OCI-LY1 (cell line): ENCODE data around the gene HIPK1.

Source experiments
- H2AFZ ChIP-seq: fragments of 200-600 bp; sonication (generic), shearing (Covaris generic); 2 replicates; pipeline ENCODE4 v1.6.0; 2014; ENCODE audit warnings: antibody characterized with exemption, mild to moderate bottlenecking, low read length
- H3F3A ChIP-seq: fragments of 200-600 bp; sonication (generic), shearing (Covaris generic); 2 replicates; pipeline ENCODE4 v1.6.0; 2014; ENCODE audit warnings: mild to moderate bottlenecking, antibody characterized with exemption, low read length, moderate library complexity; ENCODE audit not compliant: insufficient read depth
- H3K27ac ChIP-seq: fragments of 200-600 bp; sonication (generic); 2 replicates; pipeline ENCODE4 v1.5.1; 2014; ENCODE audit warnings: low read length, mixed run types, mild to moderate bottlenecking, low read depth; ENCODE audit not compliant: poor library complexity, severe bottlenecking
- H3K27me3 ChIP-seq: fragments of 200-600 bp; sonication (generic); 2 replicates; pipeline ENCODE4 v1.6.0; 2014; ENCODE audit warnings: antibody characterized with exemption, mild to moderate bottlenecking, low read length, moderate library complexity; ENCODE audit not compliant: insufficient read depth
- H3K36me3 ChIP-seq: fragments of 200-600 bp; sonication (generic); 2 replicates; pipeline ENCODE4 v1.6.1; 2014; ENCODE audit warnings: mild to moderate bottlenecking, antibody characterized with exemption, low read length, moderate library complexity, mixed read lengths; ENCODE audit not compliant: insufficient read depth
- H3K4me1 ChIP-seq: fragments of 200-600 bp; sonication (generic); 2 replicates; pipeline ENCODE4 v1.5.1; 2014; ENCODE audit warnings: mild to moderate bottlenecking, low read length, moderate library complexity; ENCODE audit not compliant: insufficient read depth, severe bottlenecking
- H3K4me2 ChIP-seq: fragments of 200-600 bp; sonication (generic), shearing (Covaris generic); 2 replicates; pipeline ENCODE4 v1.6.1; 2014; ENCODE audit warnings: low read length
- H3K4me3 ChIP-seq: fragments of 200-600 bp; sonication (generic); 2 replicates; pipeline ENCODE4 v1.5.1; 2014; ENCODE audit warnings: low read length, low read depth, mild to moderate bottlenecking, mixed read lengths; ENCODE audit not compliant: poor library complexity, severe bottlenecking
- H3K79me2 ChIP-seq: fragments of 200-600 bp; shearing (Covaris generic); 2 replicates; pipeline ENCODE4 v1.6.1; 2016; ENCODE audit warnings: mixed run types, low read length, mixed read lengths; ENCODE audit not compliant: insufficient read depth
- H3K9ac ChIP-seq: fragments of 200-600 bp; sonication (generic), shearing (Covaris generic); 2 replicates; pipeline ENCODE4 v1.6.1; 2014; ENCODE audit warnings: mild to moderate bottlenecking, low read length, mixed read lengths
- H3K9me2 ChIP-seq: fragments of 200-600 bp; sonication (generic), shearing (Covaris generic); 2 replicates; pipeline ENCODE4 v1.6.1; 2014; ENCODE audit warnings: low read depth, mild to moderate bottlenecking, low read length, mixed read lengths
- H3K9me3 ChIP-seq: fragments of 200-600 bp; shearing (Covaris generic); 2 replicates; pipeline ENCODE4 v1.6.1; 2014; ENCODE audit warnings: low read length, mixed read lengths
- H4K20me1 ChIP-seq: fragments of 200-600 bp; sonication (generic), shearing (Covaris generic); 2 replicates; pipeline ENCODE4 v1.6.0; 2016; ENCODE audit warnings: mild to moderate bottlenecking, low read length; ENCODE audit not compliant: insufficient read depth
- EZH2 ChIP-seq: fragments of 200-600 bp; sonication (generic), shearing (Covaris generic); IDR thresholded peaks from 2 replicates; pipeline ENCODE4 v1.8.0; 2017; ENCODE audit warnings: borderline replicate concordance, mixed run types, mild to moderate bottlenecking, antibody characterized with exemption, low read length, moderate library complexity, mixed read lengths
- TF ChIP-seq, protein P1 (sequence below): fragments of 200-600 bp; sonication (generic), shearing (Covaris generic); IDR thresholded peaks from 2 replicates; pipeline ENCODE4 v1.5.1; 2017; ENCODE audit warnings: mild to moderate bottlenecking, antibody characterized with exemption, low read length, moderate library complexity, mixed read lengths

HIPK1 gene

DNA sequence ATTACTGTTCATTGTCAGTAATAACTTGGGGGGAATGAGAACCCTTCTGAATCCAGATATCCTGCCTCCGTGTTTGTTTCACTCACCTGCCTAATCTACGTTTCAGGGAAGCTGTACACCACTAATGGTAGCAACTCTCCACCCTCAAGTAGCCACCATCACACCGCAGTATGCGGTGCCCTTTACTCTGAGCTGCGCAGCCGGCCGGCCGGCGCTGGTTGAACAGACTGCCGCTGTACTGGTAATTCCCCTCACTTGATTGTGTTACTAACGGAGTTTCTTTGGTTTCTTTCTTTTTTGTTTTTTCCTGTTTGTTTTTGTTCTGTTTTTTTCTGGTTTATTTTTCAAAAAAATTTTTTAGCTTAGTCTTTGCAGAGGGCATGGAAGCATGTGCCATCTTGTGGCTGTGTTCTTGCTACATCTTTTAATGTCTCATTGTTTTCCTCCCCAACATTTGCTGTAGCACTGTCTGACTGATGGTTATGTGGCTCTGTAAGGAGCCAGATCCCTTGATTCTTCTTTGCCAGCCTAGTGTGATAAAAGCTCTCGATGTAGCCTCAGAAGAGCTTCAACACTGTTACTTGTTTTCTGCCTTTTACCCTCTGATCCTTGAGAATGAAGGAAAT is 34.3 kb downstream of the HIPK1 start:
- Histone ChIP-seq H3K79me2 (no peaks in the 10 kb centered on the region), H3K9me3 (no peaks in the 10 kb centered on the region), H3K4me3 (no peak overlapping the region), H3K9me2 (no peaks in the 10 kb centered on the region), H4K20me1 (no peaks in the 10 kb centered on the region), H3K4me1 (no peaks in the 10 kb centered on the region), H3K27me3 (no peaks in the 10 kb centered on the region), H2AFZ (no peak overlapping the region), H3K9ac (no peak overlapping the region), H3F3A (no peaks in the 10 kb centered on the region), H3K4me2 (no peak overlapping the region), H3K36me3 (peaks cover 89% of the 10 kb centered on the region), H3K27ac (no peak overlapping the region)
- no peak for TF ChIP-seq EZH2
- TF ChIP-seq, protein P1, sequence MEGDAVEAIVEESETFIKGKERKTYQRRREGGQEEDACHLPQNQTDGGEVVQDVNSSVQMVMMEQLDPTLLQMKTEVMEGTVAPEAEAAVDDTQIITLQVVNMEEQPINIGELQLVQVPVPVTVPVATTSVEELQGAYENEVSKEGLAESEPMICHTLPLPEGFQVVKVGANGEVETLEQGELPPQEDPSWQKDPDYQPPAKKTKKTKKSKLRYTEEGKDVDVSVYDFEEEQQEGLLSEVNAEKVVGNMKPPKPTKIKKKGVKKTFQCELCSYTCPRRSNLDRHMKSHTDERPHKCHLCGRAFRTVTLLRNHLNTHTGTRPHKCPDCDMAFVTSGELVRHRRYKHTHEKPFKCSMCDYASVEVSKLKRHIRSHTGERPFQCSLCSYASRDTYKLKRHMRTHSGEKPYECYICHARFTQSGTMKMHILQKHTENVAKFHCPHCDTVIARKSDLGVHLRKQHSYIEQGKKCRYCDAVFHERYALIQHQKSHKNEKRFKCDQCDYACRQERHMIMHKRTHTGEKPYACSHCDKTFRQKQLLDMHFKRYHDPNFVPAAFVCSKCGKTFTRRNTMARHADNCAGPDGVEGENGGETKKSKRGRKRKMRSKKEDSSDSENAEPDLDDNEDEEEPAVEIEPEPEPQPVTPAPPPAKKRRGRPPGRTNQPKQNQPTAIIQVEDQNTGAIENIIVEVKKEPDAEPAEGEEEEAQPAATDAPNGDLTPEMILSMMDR, result peak; percentile 44

DNA sequence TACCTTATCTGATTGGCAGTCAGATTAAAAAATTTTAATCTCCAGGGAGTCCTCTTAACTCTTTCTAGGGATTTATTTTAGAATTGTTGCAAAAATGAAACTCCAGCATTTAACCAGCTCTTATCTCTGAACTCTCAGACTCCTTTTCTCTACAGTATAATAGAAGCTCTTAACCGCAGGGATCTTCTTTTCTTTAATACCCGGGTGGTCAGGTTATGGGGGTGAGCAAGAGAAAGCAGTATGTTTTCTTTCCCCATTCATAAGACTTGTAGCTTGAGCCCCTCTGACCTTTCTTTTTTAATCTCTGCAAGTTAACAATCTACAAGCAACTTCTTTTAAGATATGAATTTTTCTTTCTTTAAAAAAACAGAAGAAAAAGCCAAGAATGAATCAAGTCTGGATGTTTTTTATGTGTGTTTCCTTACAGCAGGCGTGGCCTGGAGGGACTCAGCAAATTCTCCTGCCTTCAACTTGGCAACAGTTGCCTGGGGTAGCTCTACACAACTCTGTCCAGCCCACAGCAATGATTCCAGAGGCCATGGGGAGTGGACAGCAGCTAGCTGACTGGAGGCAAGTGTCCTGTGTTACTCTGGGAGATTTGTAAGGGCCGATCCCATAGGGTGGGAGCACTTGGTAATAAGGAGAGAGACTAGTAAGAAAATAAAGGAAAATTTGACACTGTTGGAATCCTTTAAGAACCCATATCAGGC is 36.7 kb downstream of the HIPK1 start:
- no peak overlapping the region for H3K9ac ChIP-seq
- no peaks in the 10 kb centered on the region for H3F3A ChIP-seq
- H2AFZ ChIP-seq, result no peak overlapping the region
- H3K27ac ChIP-seq, result no peak overlapping the region
- H3K4me2 ChIP-seq, result no peak overlapping the region
- H3K4me3 ChIP-seq, result no peak overlapping the region
- peaks cover 92% of the 10 kb centered on the region for H3K36me3 ChIP-seq
- no peaks in the 10 kb centered on the region for H3K79me2 ChIP-seq
- TF ChIP-seq, protein P1, result no peak
- no peak for TF ChIP-seq EZH2
- no peaks in the 10 kb centered on the region for H3K9me3 ChIP-seq
- no peaks in the 10 kb centered on the region for H3K9me2 ChIP-seq
- H3K4me1 ChIP-seq, result no peaks in the 10 kb centered on the region
- no peaks in the 10 kb centered on the region for H3K27me3 ChIP-seq
- H4K20me1 ChIP-seq, result no peaks in the 10 kb centered on the region

DNA sequence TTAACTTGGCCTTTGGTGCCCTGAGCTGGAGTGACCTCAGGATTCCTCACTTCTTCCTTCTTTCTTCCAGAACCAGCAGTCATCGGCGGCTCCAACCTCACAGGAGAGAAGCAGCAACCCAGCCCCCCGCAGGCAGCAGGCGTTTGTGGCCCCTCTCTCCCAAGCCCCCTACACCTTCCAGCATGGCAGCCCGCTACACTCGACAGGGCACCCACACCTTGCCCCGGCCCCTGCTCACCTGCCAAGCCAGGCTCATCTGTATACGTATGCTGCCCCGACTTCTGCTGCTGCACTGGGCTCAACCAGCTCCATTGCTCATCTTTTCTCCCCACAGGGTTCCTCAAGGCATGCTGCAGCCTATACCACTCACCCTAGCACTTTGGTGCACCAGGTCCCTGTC is 43.8 kb downstream of the HIPK1 start:
- no peak overlapping the region for H3K9ac ChIP-seq

More for the DNA sequence above, 43.8 kb downstream of the HIPK1 start:
- Histone ChIP-seq H3K27me3 (no peaks in the 10 kb centered on the region), H3K4me1 (no peaks in the 10 kb centered on the region), H3K79me2 (no peaks in the 10 kb centered on the region), H3K9me3 (no peaks in the 10 kb centered on the region), H3K4me2 (no peak overlapping the region), H3K36me3 (peaks cover 71% of the 10 kb centered on the region), H3K9me2 (no peaks in the 10 kb centered on the region), H3F3A (no peaks in the 10 kb centered on the region; the same call in 1 of the 2 replicates), H4K20me1 (no peaks in the 10 kb centered on the region), H2AFZ (no peak overlapping the region), H3K27ac (no peak overlapping the region), H3K4me3 (no peak overlapping the region)
- TF ChIP-seq, protein P1, result no peak
- no peak for TF ChIP-seq EZH2
